Islet precursor cell (in vitro differentiated cells): Measurements from ENCODE around the gene DBX2.
"Not testable (repeated sequence)": the region's sequence is repeated elsewhere in the genome, so short reads cannot be mapped to it uniquely, and the experiment has no call there.

Experiments
- DNase-seq: peaks from one replicate; pipeline ENCODE4 v3.0.0-alpha.2; 2018

Gene DBX2

DNA sequence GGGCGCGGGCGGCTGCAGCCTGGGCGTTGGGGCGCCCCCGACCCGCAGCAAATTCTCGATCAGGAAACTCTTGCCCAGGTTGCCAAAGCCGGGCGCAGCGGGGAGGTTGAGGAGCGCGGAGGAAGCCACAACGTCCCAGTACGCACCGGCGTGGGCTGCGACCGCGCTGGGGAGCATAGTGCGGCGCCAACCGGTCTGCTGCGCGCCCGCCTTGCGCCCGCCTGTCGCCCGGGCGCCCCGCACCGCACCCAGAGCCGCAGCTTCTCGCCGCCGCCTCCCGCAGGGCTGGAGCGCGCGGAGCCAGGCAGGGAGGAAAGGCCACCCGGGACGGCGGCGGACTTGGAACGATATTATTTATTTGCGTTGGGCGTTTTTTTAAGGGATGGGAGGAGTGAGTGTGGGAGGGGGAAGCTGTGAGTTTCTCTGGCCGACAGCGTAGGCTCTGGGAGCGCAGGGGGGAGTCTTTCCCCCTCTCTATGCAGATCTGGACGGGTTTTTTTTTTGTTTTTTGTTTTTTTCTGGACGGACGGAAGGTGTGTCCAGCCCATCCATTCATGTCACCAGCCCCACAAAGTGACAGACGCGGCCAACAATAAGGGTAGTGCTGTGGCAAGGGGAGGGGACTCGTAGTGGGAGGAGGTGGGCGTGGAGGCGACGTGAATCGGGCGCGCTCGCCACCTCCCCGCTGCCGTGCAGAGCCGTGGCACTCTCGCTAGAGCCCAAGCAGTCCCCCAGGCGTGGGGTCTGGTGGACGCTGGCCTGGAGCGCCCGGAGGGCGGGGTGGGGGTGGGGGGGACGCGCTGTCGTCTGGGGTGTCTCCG, at the start of gene DBX2:
TSS of gene DBX2 (minus strand) at position 349 of the 821 bp plus-strand sequence. CDS start at position 177, 172 bp downstream.
- peak; percentile 72 for DNase-seq

DNA sequence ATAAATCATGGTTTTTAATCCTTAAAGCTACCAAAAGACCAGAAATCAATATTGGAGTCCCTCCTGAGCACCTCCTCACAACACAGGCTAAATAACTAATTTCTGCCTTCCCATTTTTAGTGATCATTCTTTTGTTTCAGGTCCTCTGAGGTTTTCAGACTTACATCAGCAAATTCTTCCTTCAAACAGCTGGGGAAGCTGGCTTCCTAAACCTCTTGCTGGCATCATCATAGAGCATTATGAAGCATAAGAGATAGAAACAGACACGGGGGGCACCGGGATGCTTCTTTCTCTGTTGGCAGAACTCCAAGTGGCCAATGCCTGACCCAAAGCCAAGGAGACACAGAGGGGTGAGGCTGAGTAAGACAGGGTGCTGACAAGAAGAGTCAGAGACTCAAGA, 47.9 kb upstream of the DBX2 start:
- DNase-seq: no peak

DNA sequence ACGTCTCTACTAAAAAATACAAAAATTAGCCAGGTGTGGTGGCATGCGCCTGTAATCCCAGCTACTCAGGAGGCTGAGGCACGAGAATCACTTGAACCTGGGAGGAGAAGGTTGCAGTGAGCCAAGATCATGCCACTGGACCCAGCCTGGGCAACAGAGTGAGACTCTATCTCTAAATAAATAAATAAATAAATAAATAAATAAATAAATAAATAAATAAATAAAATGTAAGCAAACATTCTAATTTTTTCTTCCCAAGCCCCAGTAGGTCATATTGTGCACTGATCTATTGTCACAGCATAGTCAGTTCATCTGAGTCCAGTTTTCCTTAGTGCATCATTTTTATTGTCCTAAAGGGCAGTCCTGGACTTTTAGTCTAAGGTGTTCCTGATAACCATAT, 44.5 kb upstream of the DBX2 start:
- DNase-seq: not testable (repeated sequence)

DNA sequence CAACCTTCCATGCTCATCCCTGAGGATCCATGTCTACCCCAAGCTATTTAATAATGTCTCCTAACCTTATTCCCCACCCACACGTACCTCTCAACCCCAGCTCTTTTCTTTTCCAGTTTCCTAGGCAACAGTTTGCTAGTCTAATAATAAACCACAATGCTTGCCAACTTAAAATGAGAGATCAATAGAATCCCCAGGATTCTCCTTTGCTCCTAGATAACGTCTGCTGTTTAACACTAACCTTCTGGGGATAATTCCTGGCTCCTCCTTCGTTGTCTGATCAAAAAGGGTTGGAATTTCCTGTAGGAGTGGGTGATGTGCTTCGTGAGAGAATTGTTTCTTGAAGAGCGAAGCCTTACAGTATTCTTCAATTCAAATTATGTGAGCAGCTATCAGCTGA, 42.2 kb upstream of the DBX2 start:
- DNase-seq: no peak

DNA sequence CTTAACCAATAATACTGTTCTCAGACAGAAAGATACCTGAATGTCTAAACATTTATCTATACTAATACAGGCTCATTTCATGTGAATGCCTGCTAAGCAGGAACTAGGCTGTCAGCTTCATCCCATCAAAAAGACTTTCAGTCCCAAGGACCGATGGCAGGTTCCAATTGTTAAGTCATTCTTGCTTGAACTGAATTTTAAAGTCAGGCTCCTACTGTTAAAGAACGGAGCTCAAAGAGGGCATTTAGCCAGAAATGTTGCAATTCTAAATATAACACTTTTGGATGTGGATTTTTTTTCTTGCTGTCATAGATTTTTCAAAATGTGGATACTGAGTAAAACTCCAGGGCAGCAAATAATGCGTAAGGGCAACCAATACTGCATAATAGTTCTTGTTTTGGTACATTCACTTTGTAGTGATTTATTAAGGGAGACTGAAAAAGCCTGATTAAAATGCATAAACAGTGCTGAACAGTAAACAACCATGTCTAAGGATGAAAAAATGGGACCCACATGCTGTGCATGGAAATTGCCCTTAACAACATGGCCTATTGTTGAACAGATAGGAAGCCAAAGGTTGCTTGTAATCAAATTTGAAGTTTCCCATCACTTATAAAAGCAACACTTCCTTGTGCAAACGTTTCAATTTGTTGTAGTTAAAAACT, 38.6 kb upstream of the DBX2 start:
- no peak for DNase-seq

DNA sequence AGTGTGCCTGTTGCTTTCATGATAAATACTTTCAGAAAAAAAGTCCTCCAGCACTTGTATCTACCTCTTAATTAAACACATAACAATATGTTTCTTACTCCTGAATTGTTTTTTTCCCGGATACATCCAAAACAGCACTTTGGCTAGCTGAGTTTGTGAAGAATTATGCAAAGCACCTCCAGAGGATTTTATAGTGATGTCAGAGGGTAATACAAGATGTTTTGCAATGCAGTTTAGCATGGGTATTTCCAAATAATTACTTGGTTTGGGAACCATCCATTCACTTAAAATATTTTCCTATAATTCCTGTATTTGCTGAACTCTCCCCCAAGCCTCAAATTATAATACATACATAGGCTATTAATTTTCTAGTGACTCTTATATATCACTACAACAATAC, 37.7 kb upstream of the DBX2 start:
- no peak for DNase-seq

DNA sequence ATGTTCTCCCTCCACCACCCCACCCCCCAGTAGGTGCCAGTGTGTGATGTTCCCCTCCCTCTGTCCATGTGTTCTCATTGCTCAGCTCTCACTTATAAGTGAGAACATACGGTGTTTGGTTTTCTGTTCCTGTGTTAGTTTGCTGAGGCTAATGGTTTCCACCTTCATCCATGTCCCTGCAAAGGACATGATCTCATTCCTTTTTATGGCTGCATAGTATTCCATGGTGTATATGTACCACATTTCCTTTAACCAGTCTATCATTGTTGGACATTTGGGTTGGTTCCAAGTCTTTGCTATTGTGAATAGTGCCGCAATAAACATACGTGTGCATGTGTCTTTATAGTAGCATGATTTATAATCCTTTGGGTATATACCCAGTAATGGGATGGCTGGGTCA, 33.3 kb upstream of the DBX2 start:
- not testable (repeated sequence) for DNase-seq

DNA sequence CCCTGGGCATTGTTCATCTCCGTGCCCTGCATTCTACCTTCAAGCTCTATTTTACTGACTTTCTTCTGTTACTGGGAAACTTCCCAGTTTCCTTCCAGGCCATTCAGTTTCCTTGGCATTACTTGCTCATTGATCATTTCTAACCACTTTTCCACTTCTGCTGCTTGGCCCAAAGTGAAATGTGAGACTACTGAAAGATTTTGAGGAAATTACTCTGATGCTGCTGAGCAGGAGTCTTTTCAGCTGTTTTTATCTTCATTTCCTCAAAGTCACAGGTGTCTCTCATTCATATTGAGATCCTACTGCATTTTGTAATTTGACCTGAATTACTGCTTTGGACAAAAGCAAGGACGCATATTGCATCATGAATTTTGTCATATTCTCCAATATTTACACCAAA, 26.4 kb upstream of the DBX2 start:
- no peak for DNase-seq

DNA sequence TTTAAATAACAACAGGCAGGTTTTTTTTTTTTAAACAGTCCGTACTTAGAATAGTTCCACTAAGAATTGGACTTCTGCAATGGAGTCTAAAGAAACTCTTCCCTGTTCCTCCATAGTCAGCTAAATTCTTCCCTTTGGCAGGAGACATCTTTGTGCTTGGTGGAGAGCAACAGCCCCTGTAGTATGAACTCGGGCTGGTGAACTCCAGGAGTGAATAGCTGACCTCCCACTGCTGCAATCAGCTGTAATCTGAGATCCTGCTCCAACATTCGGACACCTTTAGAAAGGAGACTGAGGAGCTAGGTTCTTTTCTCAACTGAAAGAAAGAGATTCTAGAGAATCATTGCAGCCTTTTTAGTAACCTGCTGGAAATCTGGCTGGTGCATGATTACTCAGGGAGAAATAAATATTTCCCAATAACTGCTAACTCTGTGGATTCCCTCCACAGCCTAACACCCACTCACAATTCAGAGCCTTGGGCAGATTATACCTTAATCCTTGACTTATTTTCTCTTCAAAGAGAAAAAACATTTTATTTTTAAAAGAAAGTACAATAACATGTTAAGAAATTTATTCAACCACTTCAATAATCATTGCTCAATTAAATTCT, 25.6 kb upstream of the DBX2 start:
- no peak for DNase-seq

DNA sequence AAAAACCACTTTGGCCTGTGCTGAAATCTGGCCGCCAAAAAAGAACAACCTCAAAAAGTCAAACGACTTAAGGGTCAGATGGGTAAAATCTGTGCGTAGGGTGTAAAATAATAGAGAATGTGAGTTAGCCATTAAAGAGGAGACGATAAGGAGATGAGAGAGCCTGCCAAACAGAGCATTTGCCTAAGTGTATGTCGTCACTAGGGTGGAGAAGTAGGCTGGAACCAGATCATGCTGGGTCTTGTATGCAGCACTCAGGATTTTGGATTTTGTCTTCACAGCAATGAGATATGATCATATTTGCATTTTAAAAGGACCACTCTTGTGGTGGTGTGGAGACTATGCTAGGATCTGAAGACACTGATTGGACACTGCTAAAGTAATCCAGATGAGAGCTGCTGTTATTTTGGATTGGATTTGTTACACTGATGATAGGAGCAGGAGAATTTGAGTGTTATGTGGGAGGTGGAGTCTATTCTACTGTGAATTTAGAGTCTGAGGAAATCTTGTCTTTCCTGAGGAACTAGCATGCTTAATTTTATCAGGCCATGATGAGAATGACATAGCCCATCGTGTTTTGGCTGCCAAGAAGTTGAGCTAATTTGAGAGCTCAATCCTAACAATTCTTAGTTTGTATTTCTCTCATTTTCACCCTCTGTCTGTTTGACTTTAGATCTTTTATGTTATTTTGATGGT, 24.8 kb upstream of the DBX2 start:
- DNase-seq: no peak

DNA sequence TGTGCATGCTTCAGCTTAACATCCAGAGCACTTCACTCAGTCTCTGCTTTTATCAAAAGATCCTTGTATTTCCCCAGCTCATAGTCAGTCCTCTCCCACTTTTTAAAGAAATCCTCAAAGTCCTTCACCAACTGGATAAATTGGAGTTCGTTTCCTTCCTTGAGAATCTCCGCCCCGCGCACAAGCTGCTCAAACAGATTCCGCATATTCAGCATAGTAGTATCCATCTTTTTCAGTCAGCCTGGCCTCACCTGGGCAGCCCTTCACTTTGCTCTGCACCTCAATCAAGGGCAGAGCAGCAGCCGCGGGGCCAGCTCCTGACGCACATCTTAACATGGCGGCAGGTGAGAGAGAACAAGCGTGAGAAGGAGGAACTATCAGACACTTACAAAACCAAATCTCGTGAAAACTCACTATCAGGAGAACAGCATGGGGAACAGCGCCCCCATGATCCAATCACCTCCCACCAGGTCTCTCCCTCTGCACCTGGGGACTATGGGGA, 14.3 kb upstream of the DBX2 start:
- DNase-seq: no peak

DNA sequence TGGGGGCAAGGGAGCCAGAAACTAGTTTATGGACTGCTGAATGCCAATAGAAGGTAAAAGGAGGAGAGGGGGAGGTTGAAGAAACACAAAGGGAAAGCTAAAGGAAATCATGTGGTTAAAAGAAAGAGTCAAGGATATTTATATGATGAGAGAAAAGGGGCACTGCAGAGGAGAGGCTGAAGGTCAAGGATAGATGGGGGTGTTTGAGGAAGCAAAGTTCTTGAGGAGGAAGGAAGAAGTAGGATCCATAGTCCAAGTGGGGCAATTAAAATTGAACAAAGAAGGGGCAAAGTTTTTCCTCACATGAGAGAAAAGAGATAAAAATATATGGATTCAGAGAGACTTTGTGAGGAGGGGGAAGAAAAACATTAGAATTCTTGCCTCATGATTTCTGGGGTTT, 10.1 kb upstream of the DBX2 start:
- DNase-seq: no peak

DNA sequence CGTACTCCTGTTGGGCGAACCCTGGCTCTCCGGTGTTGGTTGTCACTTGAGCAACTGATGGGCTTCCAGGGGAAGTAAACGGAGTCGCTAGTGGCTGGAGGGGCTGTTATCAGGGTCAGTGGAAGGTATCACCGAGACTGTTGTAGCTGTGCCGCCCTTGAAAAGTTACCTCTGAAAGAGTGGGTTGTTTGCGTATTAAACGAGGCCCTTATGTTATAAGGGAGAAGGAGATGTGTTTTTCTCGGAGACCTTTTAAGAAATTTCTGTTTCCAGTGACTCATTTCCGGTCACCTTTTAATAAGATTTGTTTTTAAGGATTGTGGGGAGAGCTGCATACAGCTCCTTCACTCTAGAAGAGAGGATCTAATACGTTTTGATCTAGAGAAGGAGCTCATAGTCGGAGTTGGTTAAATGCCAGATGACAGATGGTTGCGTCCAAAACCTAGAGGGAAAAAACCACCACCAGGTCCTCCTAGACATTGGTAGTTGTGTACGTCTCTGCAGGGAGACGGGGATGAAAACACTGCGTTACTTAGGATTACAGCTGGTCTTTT, 750 bp upstream of the DBX2 start:
- no peak for DNase-seq

DNA sequence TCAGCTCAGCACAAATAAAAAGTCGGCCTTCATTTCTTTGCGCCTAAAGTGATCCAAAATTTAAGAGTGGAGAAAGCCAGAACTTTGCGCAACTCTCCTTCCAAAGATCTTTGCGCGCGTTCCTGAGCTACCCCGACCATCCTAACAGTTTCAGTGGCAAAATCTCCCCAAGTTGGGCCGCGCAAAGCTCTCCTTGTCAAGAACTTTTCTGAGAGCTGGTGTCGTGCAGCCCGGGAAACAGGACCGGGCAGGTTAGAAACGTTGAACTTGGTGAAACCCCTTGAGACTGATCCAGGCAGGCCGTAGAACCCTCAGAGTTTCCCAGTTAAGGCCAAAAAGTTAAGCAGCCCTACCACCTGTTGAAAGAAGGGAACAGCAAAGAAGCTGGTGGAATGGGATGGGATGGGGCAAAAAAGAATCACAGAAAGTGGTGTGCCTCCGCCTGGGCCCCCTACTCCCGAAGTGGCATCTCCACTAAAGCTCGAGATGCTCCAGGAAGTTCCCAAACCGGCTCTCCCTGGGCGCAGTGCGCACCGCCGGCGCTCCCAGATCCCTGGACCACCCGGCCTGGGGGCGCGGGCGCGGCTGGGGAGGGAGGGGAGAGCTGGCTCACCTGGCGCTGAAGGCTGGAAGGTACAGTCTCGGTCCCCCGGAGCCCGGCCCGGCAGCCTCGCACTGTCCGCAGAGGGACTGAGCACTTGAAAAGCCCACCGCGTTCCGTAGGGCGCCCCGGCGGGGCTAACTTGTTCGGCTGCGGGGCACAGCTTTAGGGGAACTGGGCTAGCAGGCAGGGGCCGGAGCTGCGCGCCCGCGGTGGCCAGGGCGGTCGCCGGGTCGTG, 768 bp downstream of the DBX2 start:
- DNase-seq: peak; percentile 65

DNA sequence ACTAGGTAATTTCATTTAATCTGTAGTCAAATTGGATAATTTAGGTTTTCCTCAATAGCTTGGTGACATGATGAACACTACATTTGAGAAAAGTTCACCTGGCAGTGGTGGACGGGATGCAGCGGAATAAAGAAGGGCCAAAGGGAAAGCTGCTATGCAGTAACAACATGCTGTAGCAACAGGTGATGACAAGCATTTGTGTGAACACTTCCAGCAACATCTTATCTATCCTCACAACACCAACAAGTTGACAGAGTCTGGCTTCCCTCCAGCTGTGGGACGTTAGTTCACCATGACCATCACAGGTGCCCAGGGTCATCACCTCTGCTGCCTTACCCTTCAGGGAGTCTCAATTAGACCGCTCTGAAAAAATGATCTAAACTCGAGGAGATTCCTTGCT, 8.3 kb downstream of the DBX2 start:
- no peak for DNase-seq

DNA sequence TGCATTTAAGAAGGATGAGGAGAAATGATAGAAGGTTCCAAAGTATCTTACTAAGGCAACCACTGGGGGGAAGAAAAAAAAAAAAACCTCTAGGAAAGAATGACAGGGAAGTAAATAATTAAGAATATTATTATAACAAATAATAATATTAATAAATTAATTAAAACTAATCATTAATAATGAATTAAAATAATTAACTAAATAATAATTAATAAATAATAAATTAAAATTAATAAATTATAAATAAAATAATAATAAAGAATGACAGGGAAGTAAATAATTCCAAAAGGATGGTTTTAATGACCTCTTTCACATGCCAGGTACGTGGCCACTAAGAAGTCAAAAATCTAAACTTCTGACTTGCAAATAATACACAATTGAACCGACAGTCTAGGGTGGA, 9.9 kb downstream of the DBX2 start:
- no peak for DNase-seq

DNA sequence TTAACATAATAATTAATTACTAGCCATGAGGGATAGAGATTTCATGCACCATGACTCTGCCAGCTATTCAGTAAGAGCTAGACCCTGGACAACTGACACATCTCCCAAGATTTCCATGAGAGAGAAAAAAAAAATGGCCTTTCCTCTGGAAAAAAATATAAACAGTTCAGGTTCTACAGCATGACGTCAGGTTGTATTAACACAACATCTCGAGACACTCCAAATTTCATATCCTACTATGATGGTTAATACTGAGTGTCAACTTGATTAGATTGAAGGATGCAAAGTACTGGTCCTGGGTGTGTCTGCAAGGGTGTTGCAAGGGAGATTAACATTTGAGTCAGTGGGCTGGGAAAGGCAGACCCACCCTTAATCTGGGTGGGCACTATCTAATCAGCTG, 11.1 kb downstream of the DBX2 start:
- DNase-seq: no peak

DNA sequence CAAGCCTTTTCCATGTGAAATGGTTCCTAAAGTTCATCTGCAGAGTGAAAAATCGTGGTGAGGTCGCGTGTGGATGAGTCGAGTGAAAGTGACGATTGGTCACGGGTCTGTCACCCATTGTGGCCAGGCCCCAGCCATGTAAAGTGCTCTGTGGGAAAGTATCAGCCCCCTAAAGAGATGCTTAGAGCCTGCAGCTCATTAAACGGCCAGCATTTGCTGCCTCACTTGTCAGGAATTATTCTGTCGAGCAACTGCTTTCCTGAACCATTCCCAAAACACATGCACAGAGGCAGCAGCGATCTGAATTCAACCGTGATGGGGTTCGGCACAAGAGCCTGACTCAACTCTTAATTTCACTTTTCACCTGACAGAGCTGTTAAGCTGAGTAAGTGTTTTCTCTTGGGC, 16.0 kb downstream of the DBX2 start:
- DNase-seq: peak; percentile 57

DNA sequence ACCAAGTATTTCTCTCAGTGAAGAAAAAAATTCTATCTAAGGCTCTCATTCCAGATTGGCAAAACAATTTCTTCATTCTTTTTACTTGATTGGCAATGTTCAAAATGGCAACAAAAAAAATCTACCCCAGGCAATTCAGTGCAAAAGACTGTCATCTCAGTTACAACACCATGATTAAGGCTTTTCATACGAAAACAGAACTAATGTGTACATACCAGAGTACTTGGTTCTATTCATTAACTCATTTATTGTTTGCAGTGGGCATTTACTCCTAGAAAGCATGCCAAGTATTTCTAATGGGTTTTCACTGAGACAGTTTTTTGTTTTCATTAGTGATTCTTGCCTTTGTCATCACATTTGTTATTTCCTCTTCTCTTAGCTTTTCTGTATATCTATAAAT, 33.0 kb downstream of the DBX2 start:
- DNase-seq: no peak

DNA sequence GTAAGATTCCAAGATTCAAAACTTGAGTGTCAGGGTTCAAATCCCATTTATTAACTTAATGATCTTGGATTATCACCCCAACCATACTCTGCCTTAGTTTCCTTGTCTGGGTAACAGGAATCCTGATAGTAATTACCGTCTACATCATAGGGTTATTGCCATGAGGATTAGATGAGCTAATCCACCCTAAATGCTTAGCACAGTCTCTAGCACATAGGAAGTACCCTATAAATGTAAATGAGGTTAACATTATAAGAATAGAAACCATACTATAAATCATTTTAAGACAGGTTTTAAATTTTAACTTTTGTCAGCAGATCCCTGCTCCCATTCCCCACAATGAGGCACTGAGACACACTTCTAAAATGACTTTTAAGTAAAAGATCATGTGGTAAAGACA, 36.5 kb downstream of the DBX2 start:
- DNase-seq: no peak

DNA sequence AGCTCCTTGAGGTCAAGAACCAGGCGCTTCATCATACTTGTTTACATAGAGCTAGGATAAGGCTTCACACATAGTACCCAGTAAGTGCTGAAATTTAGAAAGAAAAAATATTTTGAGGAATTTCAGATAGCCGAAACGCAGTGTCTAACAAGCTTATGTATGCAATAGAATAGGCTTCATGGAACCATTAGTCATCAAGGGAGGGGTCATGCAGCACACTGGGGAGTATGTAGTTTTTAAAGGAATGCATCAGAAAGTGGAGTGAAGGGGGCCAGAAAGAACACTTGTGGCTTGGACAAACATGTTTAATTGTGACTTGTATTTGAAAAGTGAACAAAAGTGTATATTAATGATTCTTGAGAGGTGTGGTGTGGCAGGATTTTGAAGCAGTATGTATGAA, 38.1 kb downstream of the DBX2 start:
- DNase-seq: no peak

DNA sequence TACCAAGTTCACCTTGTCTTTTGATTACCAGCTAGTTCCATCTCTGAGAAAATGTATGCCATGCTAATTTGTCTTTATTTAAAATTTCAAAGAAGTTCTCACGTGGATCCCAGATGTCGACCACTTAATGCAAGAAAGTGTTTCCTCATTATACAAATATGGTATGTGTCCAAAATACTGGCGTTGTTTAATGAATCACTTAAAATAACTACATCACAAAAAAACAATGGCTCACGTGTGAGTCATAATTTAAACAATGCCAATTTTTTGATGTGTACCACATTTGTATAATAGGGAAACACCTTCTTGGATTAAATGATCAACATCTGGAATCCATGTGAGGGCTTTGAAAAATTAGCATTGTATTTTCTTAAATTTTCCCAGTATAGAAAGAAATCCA, 40.8 kb downstream of the DBX2 start:
- DNase-seq: no peak
